H1 (cell line): ENCODE measurements around the gene NEURL1B. TPM values are rescaled to one million over a fixed set of nuclear protein-coding genes. Genes with fewer than 3 reads are reported as not detected.

ENCODE experiments used
- JUN ChIP-seq: IDR thresholded peaks from 2 replicates; pipeline ENCODE4 v1.6.1; 2011; ENCODE audit warnings: low read depth, mild to moderate bottlenecking, improper control_type of control experiment, low read length
- KDM1A ChIP-seq: fragments of 200-600, 300-600 bp; sonication (generic); IDR thresholded peaks from 2 replicates; pipeline ENCODE4 v1.7.1; 2016; ENCODE audit warnings: mild to moderate bottlenecking, low read length, borderline replicate concordance
- PHF8 ChIP-seq: fragments of 200-600 bp; sonication (generic); conservative IDR thresholded peaks from 2 replicates; pipeline ENCODE4 v1.7.1; 2012; ENCODE audit warnings: low read depth, mild to moderate bottlenecking, inconsistent platforms, low read length, moderate library complexity
- TAF7 ChIP-seq: optimal IDR thresholded peaks from 2 replicates; pipeline ENCODE3; 2011; ENCODE audit warnings: low read depth, mild to moderate bottlenecking, inconsistent platforms, low read length, moderate library complexity, borderline replicate concordance
- microRNA-seq, 2 experiments: library from miRNA; unstranded; fragments of <30 nt; microRNA quantifications; one replicate each; pipeline versions ENCODE4 to v1.2.0, GENCODE V29; 2016 to 2020; ENCODE audit warnings: borderline microRNAs expressed in 2 of 2, borderline number of aligned reads in 2 of 2, borderline replicate concordance in 1 of 2
- polyA plus RNA-seq, 7 experiments: library from polyadenylated mRNA; depleted of rRNA in 3 of 7; stranded (reverse) in 5 of 7; unstranded in 2 of 7; fragments of >200 nt in 5 of 7; fragments of 200-250 nt in 2 of 7; gene quantifications; 1 replicate in 5 of 7; 2 replicates in 1 of 7; 4 replicates in 1 of 7; pipeline versions ENCODE4 v1.2.1 to v1.2.3, GENCODE V29; 2011 to 2013; ENCODE audit warnings: missing spikeins in 2 of 7, mixed read lengths in 2 of 7
- small RNA-seq: library from polyadenylated mRNA; stranded (forward); fragments of <200 nt; extraction: miRNeasy Mini kit (QIAGEN cat#:217004); gene quantifications from one replicate; pipeline ENCODE3, GENCODE V24; 2013; ENCODE audit not compliant: insufficient read depth
- total RNA-seq: library from RNA; stranded (reverse); fragmentation: NEBNext Ultra II Directional; extraction: Animal tissue kit (Norgen Biotek cat#: 25700); gene quantifications from 2 replicates; pipeline ENCODE4 v1.2.1, GENCODE V29; 2021

NEURL1B gene
- total and polyA plus RNA-seq, 2 of the 8 experiments (the other 6 are each of a cell fraction or from before 2014, with no cell fraction given): 3.3 to 6.1 TPM

GRCh38 chr5:172740428-172741205 is 99.6 kb downstream of the NEURL1B start (continued):
- TF ChIP-seq TAF7 (no peak), JUN (no peak), PHF8 (no peak), KDM1A (no peak)

Small RNA genes within 50 kb of the gene (microRNA-seq; reads per million reads assigned to microRNA genes)
- 0 to 0.61 reads per million in 2 experiments for gene MIR5003

Small RNA genes within 50 kb of the gene (small RNA-seq; reads per million reads assigned to genes)
- not detected for gene AC027309.2
- 1.5 reads per million for gene MIR5003

Other genes starting within 250 kb of the NEURL1B start
- 72.9 and 74.9 TPM in 2 replicates for gene SH3PXD2B, start 186.7 kb upstream of the NEURL1B start, total RNA-seq
- gene SH3PXD2B, start 186.7 kb upstream of the NEURL1B start, polyA plus RNA-seq (2011; rRNA removed): 25.8 and 32.9 TPM in 2 replicates
- gene DUSP1, start 129.9 kb downstream of the NEURL1B start, total RNA-seq: 6.5 and 8.6 TPM in 2 replicates
- 11.4 and 11.7 TPM in 2 replicates for gene DUSP1, start 129.9 kb downstream of the NEURL1B start, polyA plus RNA-seq (2011; rRNA removed)
- gene ERGIC1, start 193.0 kb downstream of the NEURL1B start, total RNA-seq: 95.3 and 96.1 TPM in 2 replicates
- 106 and 119 TPM in 2 replicates for gene ERGIC1, start 193.0 kb downstream of the NEURL1B start, polyA plus RNA-seq (2011; rRNA removed)